Embryonic facial prominence (tissue), 1 donor: Measurements from ENCODE around the gene ZFAND2A.
"Not testable (repeated sequence)": the region's sequence is repeated elsewhere in the genome, so short reads cannot be mapped to it uniquely, and the experiment has no call there.

Source experiments
- DNase-seq: peaks from one replicate; pipeline ENCODE4 v3.0.0-alpha.2; 2016; ENCODE audit errors: extremely low spot score

ZFAND2A gene

GRCh38 chr7:1159891-1160669, at the start of gene ZFAND2A:
Gene ZFAND2A (minus strand): TSS chr7:1160196. CDS start chr7:1158212, 1,984 bp downstream.
- DNase-seq = peak; percentile 94

GRCh38 chr7:1209097-1209496, 49.1 kb upstream of the ZFAND2A start:
- DNase-seq = no peak

- DNase-seq = not testable (repeated sequence)
These were observed 45.7 kb upstream of the ZFAND2A start for GRCh38 chr7:1205742-1206141.

GRCh38 chr7:1204460-1205140, 44.6 kb upstream of the ZFAND2A start:
- no peak for DNase-seq

GRCh38 chr7:1202914-1203313, 42.9 kb upstream of the ZFAND2A start:
- DNase-seq = not testable (repeated sequence)

- no peak for DNase-seq
These were observed 41.9 kb upstream of the ZFAND2A start for GRCh38 chr7:1201916-1202315.

GRCh38 chr7:1200045-1200444, 40.0 kb upstream of the ZFAND2A start:
- DNase-seq = peak; percentile 61

- no peak for DNase-seq
These were observed 38.1 kb upstream of the ZFAND2A start for GRCh38 chr7:1197997-1198625.

- DNase-seq = no peak
These were observed 37.0 kb upstream of the ZFAND2A start for GRCh38 chr7:1196950-1197349.

- DNase-seq = not testable (repeated sequence)
These were observed 36.4 kb upstream of the ZFAND2A start for GRCh38 chr7:1196441-1196840.

- DNase-seq = no peak
These were observed 33.8 kb upstream of the ZFAND2A start for GRCh38 chr7:1193593-1194424.

- DNase-seq = no peak
These were observed 32.2 kb upstream of the ZFAND2A start for GRCh38 chr7:1192171-1192676.

- no peak for DNase-seq
These were observed 30.2 kb upstream of the ZFAND2A start for GRCh38 chr7:1189986-1190772.

- DNase-seq = no peak
These were observed 28.8 kb upstream of the ZFAND2A start for GRCh38 chr7:1188720-1189294.

- no peak for DNase-seq
These were observed 27.1 kb upstream of the ZFAND2A start for GRCh38 chr7:1187127-1187526.

GRCh38 chr7:1181640-1182039, 21.6 kb upstream of the ZFAND2A start:
- DNase-seq = no peak

- no peak for DNase-seq
These were observed 21.0 kb upstream of the ZFAND2A start for GRCh38 chr7:1181031-1181430.

- DNase-seq = no peak
These were observed 16.9 kb upstream of the ZFAND2A start for GRCh38 chr7:1176891-1177373.

- no peak for DNase-seq
These were observed 16.2 kb upstream of the ZFAND2A start for GRCh38 chr7:1175967-1176851.
